NCI-H345 (cell line): Measurements from ENCODE around the gene NPB.

Experiments used
- DNase-seq: peaks from one replicate; lab custom pipeline; 2025; lab: John Stamatoyannopoulos, UW

The NPB gene

DNA sequence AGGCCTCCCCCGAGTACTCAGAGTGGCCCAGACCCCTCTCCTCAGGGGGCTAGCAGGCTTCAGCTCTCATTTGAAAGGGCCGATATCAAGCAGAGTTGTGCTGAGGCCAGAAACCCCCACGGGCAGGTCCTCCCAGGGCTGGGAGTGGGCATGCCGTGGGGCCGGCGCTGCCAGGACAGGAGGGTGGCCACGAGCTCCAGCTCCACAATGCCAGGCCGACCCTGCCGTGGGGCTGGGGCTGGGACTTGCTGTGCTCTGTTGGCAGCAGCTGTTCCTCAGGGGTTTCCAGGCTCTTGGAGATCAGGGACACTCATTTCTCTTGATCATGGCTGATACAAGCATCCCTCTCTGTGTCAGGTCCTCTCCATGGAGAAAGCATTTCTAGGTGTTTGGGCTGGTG lies 3.2 kb upstream of the NPB start:
- DNase-seq: no peak

DNA sequence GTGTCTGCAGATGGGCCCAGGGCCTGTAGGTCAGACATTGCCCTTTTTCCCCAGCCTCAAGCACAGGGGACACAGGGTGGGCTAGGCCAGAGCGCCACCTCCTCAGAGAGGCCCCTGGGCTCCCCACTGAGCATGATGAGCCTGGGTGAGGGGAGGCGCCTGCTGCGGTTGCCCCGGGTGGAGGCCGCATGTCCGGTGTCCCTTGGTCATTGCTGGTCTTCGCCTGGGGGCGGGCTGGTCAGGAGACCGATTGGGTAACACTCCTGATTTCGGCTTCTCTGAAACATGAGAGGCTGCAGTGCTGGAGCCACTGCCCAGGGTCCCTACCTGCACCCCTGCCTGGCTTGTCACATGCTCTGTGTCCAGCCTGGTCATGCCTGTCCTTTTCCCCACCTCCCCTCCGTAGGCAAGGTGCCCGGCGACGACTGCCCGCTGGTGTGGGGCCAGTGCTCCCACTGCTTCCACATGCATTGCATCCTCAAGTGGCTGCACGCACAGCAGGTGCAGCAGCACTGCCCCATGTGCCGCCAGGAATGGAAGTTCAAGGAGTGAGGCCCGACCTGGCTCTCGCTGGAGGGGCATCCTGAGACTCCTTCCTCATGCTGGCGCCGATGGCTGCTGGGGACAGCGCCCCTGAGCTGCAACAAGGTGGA lies 2.4 kb upstream of the NPB start:
- DNase-seq: no peak

DNA sequence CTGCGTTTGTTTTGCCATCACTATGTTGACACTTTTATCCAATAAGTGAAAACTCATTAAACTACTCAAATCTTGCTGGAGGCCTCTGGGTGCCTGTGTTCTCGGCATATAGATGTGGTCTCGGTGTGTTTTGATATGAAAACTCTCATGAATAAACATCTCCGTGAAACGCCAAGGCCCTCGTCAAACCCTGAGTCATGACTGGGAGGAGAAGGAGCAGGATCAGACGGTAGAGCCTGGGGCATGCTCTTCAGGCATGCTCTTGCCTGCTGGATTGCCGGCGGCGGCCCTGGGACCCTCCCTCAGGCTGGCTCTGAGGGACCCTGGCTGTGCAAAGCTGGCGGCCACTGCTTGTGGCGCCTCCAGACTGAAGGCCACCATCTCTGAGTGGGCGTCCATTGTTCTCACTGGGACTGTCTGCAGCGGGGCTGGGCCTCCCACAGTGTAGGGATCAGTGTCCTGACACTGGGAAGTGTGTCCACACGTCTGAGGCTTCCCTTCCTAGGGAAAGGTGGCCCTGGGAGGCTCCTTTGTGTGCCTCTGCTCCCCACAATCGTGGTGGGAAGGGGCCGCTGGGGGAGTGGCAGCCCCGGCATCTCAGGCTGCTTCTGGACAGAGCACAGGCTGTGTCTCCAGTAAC lies 1.7 kb upstream of the NPB start:
- no peak for DNase-seq

DNA sequence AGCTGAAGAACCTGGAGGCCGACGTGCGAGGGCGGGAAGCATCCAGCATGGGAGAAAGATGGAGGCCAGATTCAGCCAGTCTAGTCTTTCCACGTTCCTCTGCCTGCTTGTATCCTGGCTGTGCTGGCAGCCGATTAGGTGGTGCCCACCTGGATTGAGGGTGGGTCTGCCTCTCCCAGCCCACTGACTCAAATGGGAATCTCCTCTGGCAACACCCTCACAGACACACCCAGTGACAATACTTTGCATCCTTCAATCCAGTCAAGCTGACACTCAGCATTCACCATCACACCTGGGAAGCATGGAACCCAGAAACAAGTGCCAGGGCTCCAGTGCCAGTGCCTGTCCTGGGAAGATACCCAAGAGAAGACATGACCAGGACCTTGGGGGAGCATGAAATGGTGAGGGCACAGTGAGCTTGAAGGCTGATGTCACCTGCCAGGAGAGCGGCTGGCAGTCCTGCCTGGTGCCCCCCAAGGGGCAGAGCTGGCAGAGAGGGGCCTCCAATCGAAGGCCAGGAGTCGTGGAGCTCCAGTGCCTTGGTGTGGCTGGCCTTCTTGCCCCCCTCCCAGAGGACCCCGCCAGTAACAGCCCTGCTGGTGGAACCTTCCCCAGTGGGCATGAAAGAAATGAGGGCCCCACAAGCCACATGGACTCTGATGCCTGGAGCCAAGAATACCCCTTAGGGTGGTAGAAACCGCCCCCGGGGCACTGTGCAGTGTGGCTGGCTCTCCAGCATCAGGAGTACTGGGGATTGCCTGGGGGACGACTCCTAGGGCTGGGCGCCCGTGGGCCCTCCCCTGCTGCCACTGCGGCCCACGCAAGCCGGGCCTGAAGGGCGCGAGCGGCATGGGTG lies 643 bp upstream of the NPB start:
- DNase-seq: no peak

DNA sequence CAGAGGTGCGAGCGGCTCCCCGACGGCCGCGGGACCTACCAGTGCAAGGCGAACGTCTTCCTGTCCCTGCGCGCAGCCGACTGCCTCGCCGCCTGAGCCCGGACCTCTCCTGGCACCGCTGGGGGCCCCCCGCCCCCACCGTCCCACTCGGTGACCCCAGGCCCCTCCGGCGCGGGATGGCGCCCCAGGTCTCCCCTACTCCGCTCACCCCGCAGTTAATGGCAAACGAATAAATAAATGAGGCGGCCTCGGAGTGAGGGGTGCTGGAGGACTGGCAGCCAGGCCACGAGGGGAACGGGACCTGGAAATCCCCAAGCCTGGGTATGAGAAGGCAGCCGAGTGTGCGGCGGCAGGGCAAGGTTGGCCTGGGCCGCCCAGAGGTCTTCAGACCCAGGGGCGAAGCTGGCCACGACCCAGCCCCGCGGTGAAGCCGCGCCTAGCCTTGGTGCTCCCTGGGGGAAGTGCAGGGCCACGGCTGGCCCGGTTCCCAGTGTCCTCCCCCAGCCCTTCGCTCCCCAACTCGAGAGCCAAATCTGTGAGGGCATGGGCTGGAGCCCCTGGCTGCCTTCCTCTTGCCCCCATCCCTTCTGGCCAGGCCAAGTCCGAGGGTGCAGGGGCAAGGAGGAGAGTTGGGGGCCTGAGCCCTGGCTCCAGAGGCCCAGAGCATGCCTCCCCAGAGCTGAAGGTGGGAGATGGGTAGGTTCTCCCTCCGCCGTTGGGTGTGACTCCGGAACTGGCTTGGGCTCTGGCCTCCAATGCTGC lies 796 bp downstream of the NPB start:
- no peak for DNase-seq

DNA sequence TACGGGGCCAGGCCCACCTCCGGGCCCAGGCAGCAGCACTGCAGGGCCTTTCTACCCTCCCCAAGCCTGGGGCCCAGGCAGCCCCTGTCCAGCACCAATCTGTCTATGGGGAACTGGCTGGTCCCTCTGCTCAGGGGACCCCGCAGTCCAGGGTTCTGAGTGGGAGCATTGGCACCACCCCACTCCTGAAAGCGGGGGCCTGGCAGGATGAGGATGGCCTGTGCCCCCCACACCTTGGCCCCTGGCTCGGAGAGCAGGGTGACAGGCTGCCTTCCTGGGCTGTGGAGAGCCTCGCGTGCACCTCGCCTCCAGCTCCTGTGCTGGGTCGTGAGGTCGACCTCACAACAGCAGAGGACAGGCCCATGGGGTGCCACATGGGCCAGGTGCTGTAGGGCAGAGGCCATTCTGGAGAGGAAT lies 1.4 kb downstream of the NPB start:
- DNase-seq: no peak

DNA sequence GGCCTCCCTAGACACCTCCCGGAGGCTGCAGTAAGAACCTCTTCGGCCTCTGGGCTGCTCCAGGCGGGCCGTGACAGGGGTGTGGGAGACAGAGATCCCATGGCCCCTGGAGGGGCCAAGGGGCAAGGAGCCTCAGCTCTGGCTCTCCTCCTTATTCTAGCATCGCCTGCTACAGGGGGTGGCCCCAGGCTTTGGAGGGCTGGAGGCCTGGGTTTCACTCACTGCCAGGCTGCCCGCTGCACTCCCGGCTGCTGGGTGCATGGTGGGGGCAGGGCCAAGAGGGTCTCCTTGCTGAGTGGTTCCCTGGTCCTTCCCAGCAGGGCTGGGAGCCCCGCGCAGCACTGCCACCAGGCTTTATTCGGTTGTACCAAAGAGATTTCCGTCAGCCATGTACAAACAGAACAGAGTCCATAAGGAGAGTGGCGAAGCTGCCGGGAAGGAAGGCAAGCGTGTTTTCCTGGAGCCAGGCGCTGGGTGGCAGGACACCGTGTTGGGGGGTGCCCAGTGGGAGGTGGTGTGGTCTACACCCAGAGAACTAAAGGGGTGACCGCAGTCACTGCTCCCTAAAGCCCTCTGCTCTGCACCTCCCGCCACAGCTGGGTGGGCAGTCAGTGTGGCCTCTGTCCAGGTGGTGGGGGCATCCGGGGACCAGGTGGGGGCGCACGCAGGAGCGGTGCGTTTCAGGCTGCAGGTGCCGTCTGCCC lies 2.0 kb downstream of the NPB start:
- DNase-seq: no peak

DNA sequence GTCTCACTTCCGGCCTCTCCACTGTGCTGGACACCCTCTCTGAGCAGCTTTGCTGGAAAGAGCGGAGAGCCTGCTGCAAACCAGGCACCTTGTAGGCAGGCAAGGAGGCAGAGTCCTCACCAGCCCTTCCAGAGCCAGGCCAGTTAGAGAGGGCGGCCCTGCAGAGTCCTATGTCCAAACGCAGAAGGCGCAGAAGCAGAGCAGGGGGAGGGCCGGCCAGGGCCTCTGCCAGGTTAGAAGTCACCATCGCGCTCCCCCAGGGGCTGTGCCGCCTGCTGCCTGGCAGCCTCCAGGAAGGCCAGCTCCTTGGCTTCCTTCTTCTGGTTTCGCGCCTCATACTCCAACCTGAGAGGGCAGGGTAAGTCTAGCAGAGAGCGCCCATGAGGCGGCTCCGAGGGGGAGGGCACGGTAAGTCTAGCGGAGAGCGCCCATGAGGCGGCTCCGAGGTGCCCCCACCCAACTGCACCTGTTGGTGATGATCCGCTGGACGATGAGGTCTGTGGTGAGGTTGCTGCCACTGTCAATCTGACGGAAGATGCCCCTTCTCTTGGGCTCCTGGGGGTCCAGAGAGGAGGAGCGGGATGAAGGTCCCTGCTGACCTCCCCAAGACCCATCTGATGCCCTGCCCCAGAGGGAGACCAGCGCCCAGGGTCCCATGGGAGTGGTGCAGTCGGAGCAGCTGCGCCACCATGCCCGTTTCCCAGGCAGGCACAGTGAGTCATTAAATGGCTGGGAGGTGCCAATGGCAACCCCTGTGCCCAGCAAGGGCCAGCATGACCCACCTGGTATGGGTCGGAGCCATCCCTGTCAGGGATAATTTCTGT lies 2.8 kb downstream of the NPB start:
- no peak for DNase-seq

DNA sequence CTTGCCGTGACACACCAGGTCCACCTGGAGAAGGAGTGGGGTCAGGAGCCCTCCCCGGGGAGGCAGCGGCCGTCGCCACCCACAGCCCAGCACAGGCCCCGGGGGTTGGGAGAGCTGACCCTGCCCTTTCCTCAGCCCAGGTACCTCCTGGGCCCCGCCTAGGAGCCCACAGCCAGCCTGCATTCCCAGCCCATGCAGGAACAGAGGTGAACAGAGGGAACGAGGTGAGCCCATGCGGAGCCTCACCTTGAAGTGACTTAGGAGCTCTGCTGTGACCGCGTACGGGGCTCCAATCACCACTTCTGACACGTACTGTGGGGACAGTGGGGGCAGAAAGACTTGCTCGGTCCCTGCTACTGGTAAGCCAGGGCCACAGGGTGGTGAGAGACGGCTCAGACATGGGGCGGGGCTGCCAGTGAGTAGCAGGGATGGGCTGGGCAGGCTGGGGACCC lies 3.4 kb downstream of the NPB start:
- DNase-seq: no peak

DNA sequence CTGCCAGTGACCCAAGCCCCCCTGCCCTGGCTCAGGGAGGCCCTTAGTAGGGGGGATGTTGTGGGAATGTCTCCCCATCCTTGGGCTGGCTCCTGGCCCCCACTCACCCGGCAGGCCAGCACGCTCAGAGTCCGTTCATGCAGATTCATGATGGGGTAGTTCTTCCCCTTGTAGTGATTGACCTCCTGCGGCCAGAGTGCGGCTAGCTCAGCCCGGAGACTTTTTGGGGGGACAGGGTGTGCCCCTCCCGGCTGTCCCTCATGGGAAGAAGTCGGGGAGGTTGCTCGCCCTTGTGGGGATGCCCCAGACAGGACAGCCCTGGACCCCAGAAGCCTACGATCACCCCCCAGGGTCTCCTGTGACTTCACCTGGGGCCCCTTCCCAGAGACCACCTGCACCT lies 4.0 kb downstream of the NPB start:
- no peak for DNase-seq

DNA sequence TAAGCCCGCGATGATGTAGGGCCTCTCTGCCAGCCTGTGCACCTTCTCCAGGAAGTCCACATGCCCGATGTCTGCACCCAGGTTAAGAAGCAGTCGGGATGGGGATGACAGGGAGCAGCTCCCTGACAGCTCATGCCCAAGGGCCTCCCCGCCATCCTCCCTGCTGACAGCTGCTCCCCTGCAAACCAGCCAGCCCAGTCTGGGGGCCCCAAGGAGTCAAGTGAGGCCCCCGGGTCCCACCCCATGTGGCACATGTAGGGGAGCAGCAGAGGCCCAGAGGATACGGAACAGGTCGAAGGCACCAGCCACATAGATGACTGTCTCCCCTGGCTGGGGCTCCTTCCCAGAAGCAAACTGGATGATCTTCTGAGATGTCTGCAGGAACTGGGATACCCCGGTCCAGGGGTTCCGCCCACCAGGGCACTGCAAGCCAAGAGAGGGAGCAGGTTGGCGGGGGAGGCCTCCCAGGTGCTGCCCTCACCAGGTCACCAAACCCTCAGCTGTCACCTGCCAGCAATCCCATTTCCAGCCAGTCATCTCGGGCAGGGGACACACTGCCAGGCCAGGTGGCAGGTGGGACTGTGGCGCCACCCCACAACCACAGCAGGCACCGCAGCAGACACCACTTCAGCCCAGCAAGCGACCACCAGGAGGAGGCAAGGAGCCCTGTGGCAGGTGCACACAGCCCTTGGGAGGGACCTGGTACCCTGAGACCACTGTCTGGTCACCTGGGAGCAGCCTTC lies 4.6 kb downstream of the NPB start:
- DNase-seq: no peak

DNA sequence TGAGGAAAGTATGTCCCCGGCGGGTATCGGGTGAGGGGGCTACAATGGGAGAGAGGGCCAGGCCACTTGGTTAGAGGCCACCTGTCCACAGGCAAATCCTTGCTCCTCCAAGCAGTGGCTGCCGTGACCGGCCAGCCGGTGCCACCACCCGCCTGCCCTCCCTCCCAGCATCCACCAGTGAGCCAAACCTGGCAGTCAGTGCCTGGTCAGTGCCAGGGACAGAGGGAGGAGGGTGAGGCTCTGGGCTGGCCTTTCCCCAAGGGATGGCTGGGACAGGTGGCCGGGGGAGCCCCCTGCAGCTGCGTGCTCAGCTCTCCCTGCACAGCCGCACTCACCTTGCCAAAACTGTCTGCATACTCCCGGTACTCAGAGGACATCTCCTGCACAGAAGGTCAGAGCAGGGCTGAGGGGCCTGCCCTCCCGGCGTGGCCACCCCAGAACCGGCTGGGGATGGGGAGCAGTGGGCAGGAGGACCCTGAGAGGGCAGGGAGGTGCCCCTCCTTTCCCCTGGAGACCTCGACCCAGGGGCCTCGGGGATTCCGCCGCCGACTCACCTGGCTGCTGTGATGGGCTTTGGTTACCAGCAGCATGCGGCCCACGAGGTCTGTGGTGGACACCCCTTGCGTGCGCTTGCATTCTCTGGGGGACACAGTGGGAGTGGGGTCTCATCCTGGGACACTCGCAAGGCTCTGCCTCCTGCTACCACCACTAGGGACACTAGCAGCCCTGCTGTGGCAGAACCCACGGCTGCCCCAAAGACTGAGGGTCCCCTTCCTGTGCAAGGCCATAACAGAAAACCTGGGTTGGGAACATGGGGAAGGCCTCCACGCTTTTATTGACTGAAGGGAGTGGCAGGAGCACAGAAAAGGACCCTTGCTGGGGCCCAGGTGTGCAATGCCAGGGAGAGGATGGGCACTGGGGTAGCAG lies 5.4 kb downstream of the NPB start:
- DNase-seq: no peak

DNA sequence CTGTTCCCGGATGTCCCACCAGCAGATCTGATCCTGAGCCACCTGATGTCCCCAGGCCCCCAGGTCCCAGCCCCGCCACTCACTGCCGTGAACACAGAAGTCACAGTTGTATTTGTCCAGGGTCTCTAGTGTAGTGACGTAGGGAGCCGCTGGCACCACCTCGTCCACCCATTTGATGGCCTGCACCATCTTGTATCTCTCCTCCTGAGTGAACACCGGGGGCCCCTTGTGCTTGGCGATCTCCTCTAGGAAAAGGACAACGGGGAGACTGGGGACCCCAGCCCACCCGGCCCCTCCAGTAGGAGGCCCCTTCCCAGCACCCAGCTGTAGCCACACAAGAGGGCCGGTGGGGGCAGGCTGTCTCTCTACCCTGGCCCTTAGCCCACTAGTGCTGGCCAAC lies 6.8 kb downstream of the NPB start:
- DNase-seq: no peak

DNA sequence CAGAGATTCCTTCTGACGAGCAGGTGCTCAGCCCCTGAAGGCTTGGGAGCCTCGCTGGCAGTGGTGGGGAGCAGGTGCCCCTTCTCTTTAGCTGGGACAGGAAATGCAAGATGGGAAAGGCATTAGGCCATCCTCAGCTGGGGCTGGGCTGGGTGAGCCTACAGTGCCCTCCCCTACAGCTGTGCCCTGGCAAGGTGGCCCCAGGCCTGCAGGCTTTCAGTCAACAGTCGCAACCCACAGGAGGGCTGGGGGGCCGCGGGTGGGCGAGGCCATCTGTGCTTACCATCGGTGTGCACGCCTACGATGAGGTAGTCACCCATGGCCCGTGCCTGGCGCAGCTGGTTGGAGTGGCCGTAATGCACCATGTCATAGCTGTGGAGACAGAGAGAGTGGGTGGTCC lies 7.2 kb downstream of the NPB start:
- DNase-seq: no peak

DNA sequence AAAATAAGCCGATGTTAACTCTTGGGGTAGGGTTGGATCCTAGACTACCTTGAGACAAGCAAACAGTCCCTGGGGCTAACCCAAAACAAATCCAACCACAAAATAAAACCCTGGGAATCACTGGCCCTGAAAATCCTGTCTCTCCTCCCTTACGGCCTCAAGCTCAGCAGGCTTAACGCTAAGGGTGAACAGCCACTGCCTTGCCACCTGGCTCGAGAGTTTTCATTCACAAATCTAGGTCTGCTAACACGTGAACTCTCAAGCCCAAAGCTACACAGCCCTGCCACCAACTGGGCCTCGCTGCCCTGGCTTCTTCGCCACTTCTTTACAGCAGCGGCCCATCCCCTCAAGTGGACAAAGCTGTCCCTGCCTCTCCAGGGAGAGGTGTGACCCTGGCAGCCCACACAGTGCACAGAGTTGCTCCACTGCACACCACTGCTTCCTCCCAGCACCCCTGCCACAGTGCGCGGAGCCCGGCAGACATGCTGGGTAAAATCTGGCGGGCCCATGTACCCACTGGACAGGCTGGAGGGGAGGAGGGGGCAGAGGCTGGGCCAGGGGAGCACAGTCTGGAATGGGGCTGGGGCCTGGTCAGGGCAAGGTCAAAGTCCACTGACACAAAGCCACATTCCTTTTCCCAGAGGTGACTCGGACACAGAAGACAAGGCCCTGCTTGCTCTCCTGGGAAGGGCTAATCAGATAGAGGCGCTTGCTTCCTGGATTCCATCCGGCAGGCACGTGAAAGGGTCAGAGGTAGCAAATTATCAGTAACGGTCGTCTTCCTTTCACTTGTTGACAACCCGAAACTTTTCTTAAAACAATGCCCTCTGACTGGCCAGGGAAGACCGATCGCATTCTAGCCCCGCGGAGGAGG lies 8.2 kb downstream of the NPB start:
- DNase-seq: no peak

DNA sequence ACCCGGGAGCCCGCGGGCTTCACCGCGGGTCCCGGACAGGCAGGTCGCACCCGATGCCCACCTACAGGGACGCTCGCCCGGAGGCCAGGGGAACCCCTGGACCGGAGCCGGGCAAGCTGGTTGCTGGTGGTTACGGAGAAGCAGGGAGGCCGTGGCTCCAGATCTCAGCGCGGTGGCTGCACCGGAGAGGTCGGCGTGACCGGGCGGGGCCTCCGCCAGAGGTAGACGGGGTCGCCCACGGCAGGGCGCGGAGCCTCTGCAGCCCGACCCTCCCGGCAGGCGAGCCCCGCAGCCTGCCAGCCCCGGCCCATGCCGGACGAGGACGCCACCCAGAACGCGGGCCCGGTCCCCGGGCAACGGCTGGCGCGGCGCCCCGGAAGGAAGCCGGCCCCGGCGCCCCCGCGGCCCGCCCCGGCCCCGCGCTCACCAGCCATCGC lies 8.8 kb downstream of the NPB start:
- peak; percentile 36 for DNase-seq

DNA sequence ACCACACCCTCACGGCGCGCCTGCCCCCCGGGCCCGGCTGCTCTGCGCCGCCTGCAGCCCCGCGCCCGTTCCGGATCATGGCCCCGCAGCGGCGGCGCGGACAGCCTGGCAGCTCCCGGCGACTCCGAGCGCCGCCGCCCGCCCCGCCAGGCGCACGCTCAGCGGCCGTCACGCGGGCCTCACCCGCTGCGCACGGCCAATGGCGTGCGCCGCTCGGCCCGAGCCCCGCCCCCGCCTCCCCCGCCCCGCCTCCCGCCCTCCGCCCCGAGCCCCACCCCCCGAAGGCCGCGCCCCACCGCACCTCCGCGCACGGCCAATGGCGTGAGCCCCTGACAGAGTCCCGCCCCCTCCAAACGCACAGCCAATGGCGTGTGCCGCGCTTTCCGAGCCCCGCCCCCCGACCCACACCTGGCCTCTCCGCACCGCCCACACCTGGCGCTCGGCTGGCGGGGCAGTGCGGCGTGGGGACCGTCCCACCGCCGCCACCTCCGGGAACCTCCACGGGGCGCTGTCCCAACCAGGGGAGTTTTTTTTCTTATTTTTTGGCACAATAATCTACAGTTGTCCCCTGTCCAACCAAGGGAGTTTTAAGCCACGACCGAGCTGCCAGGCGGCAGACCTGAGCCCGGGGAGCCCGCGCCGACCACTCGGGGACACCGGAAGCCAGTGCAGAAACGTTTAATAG lies 9.4 kb downstream of the NPB start, which contains the start of gene PCYT2:
Gene PCYT2 (minus strand): TSS at position 123 of the 685 bp plus-strand sequence. CDS start 44 bp downstream, at position 79.
- DNase-seq: peak; percentile 98
